ENCODE results near the gene ZDHHC14.

ZDHHC14 gene

GRCh38 chr6:157538698-157539097 is 157.7 kb downstream of the ZDHHC14 start:
- WGBS, 2 donors (ENCODE audit: extremely low coverage in 2 of 2, insufficient read length in 2 of 2, insufficient replicate concordance in 1 of 2), result no CpG with 5 or more reads among the region's 13 CpGs
- peaks cover 0 to 1% of the 10 kb centered on the region in 2 donors for H3K9me3 ChIP-seq (replicated peaks in 1 of 2; ENCODE audit: control insufficient read depth in 2 of 2, insufficient read depth in 1 of 2, low read depth in 1 of 2, low read length in 2 of 2)
- H3K18ac ChIP-seq (ENCODE audit: low read length), result peak overlapping the region; percentile 24
- no peak overlapping the region for H3K9ac ChIP-seq (ENCODE audit: low read depth, low read length, poor library complexity)
- H3K23ac ChIP-seq (ENCODE audit: low read depth, low read length, poor library complexity), result no peak overlapping the region
- no peak overlapping the region for H4K8ac ChIP-seq (ENCODE audit: low read depth, low read length)
- H3K79me1 ChIP-seq (ENCODE audit: low read depth, low read length), result no peaks in the 10 kb centered on the region
- no peak overlapping the region for H2AK5ac ChIP-seq (ENCODE audit: low read depth, low read length)
- H3K14ac ChIP-seq (ENCODE audit: low read length), result no peak overlapping the region
- H3K4me1 ChIP-seq (ENCODE audit: control insufficient read depth in 2 of 2, insufficient read depth in 1 of 2, low read depth in 1 of 2, low read length in 2 of 2), result peaks cover 10 to 12% of the 10 kb centered on the region in 2 donors
- no peaks in the 10 kb centered on the region for H3K27me3 ChIP-seq (ENCODE audit: control insufficient read depth in 3 of 3, insufficient read depth in 3 of 3, low read depth in 1 of 3, low read length in 3 of 3)
- peaks cover 0 to 1% of the 10 kb centered on the region in 2 donors for H3K36me3 ChIP-seq (replicated peaks in 1 of 2; ENCODE audit: control insufficient read depth in 2 of 2, insufficient read depth in 2 of 2, low read length in 2 of 2)
- no peak overlapping the region for H3K4me3 ChIP-seq (ENCODE audit: low read length in 2 of 2)
- H2AFZ ChIP-seq (ENCODE audit: low read length), result no peak overlapping the region
- no peak overlapping the region for H2BK120ac ChIP-seq (ENCODE audit: low read depth, low read length)
- no peak overlapping the region for H4K91ac ChIP-seq (ENCODE audit: low read depth, low read length, poor library complexity)
- DNase-seq (ENCODE audit: low spot score), result no peak
- no peak overlapping the region for H3K4ac ChIP-seq (ENCODE audit: low read length)
- no peak overlapping the region for H3K27ac ChIP-seq (replicated peaks; ENCODE audit: low read length)
- no peak overlapping the region for H2BK15ac ChIP-seq (ENCODE audit: low read length)
- H2BK12ac ChIP-seq (ENCODE audit: low read length), result no peak overlapping the region
- no peak overlapping the region for H3K4me2 ChIP-seq (ENCODE audit: insufficient read depth, low read length, poor library complexity, severe bottlenecking)
- H2BK5ac ChIP-seq (ENCODE audit: low read length), result no peak overlapping the region

GRCh38 chr6:157539421-157539822 is 158.4 kb downstream of the ZDHHC14 start:
- Histone ChIP-seq H2AFZ (ENCODE audit: low read length) (no peak overlapping the region), H3K9me3 (replicated peaks in 1 of 2; ENCODE audit: control insufficient read depth in 2 of 2, insufficient read depth in 1 of 2, low read depth in 1 of 2, low read length in 2 of 2) (peaks cover 0 to 3% of the 10 kb centered on the region in 2 donors), H2BK120ac (ENCODE audit: low read depth, low read length) (no peak overlapping the region), H4K8ac (ENCODE audit: low read depth, low read length) (no peak overlapping the region), H3K36me3 (replicated peaks in 1 of 2; ENCODE audit: control insufficient read depth in 2 of 2, insufficient read depth in 2 of 2, low read length in 2 of 2) (peaks cover 2 to 3% of the 10 kb centered on the region in 2 donors), H3K9ac (ENCODE audit: low read depth, low read length, poor library complexity) (no peak overlapping the region), H2BK15ac (ENCODE audit: low read length) (no peak overlapping the region), H2BK5ac (ENCODE audit: low read length) (no peak overlapping the region), H3K14ac (ENCODE audit: low read length) (no peak overlapping the region), H2AK5ac (ENCODE audit: low read depth, low read length) (no peak overlapping the region), H3K27ac (replicated peaks; ENCODE audit: low read length) (no peak overlapping the region), H3K4me2 (ENCODE audit: insufficient read depth, low read length, poor library complexity, severe bottlenecking) (no peak overlapping the region), H4K91ac (ENCODE audit: low read depth, low read length, poor library complexity) (no peak overlapping the region), H3K4me1 (ENCODE audit: control insufficient read depth in 2 of 2, insufficient read depth in 1 of 2, low read depth in 1 of 2, low read length in 2 of 2) (peaks cover 8 to 10% of the 10 kb centered on the region in 2 donors), H3K4ac (ENCODE audit: low read length) (no peak overlapping the region), H3K79me1 (ENCODE audit: low read depth, low read length) (no peaks in the 10 kb centered on the region), H3K18ac (ENCODE audit: low read length) (no peak overlapping the region), H3K27me3 (ENCODE audit: control insufficient read depth in 3 of 3, insufficient read depth in 3 of 3, low read depth in 1 of 3, low read length in 3 of 3) (no peaks in the 10 kb centered on the region), H2BK12ac (ENCODE audit: low read length) (no peak overlapping the region), H3K23ac (ENCODE audit: low read depth, low read length, poor library complexity) (no peak overlapping the region), H3K4me3 (ENCODE audit: low read length in 2 of 2) (no peak overlapping the region)
- no CpG with 5 or more reads among the region's 10 CpGs for WGBS, 2 donors (ENCODE audit: extremely low coverage in 2 of 2, insufficient read length in 2 of 2, insufficient replicate concordance in 1 of 2)
- DNase-seq (ENCODE audit: low spot score), result no peak

- no peak overlapping the region for H3K4ac ChIP-seq (ENCODE audit: low read length)
- peaks cover 3 to 4% of the 10 kb centered on the region in 2 donors for H3K9me3 ChIP-seq (replicated peaks in 1 of 2; ENCODE audit: control insufficient read depth in 2 of 2, insufficient read depth in 1 of 2, low read depth in 1 of 2, low read length in 2 of 2)
These were observed 159.1 kb downstream of the ZDHHC14 start for GRCh38 chr6:157539900-157540752.

GRCh38 chr6:157541618-157542413 is 160.8 kb downstream of the ZDHHC14 start:
- no peak overlapping the region for H3K14ac ChIP-seq (ENCODE audit: low read length)
- H3K4me1 ChIP-seq (ENCODE audit: control insufficient read depth in 2 of 2, insufficient read depth in 1 of 2, low read depth in 1 of 2, low read length in 2 of 2), result no peaks in the 10 kb centered on the region
- H2AFZ ChIP-seq (ENCODE audit: low read length), result no peak overlapping the region
- H3K9me3 ChIP-seq (replicated peaks in 1 of 2; ENCODE audit: control insufficient read depth in 2 of 2, insufficient read depth in 1 of 2, low read depth in 1 of 2, low read length in 2 of 2), result peaks cover 3 to 4% of the 10 kb centered on the region in 2 donors
- no peak overlapping the region for H3K27ac ChIP-seq (replicated peaks; ENCODE audit: low read length)
- no peak overlapping the region for H3K4me3 ChIP-seq (ENCODE audit: low read length in 2 of 2)
- no peak overlapping the region for H3K4ac ChIP-seq (ENCODE audit: low read length)
- no peak overlapping the region for H3K4me2 ChIP-seq (ENCODE audit: insufficient read depth, low read length, poor library complexity, severe bottlenecking)
- H2BK120ac ChIP-seq (ENCODE audit: low read depth, low read length), result no peak overlapping the region
- no peak overlapping the region for H4K91ac ChIP-seq (ENCODE audit: low read depth, low read length, poor library complexity)
- no peaks in the 10 kb centered on the region for H3K79me1 ChIP-seq (ENCODE audit: low read depth, low read length)
- no peak overlapping the region for H3K23ac ChIP-seq (ENCODE audit: low read depth, low read length, poor library complexity)
- DNase-seq (ENCODE audit: low spot score), result no peak
- no CpG with 5 or more reads among the region's 13 CpGs for WGBS, 2 donors (ENCODE audit: extremely low coverage in 2 of 2, insufficient read length in 2 of 2, insufficient replicate concordance in 1 of 2)
- H3K27me3 ChIP-seq (ENCODE audit: control insufficient read depth in 3 of 3, insufficient read depth in 3 of 3, low read depth in 1 of 3, low read length in 3 of 3), result no peaks in the 10 kb centered on the region
- H2BK12ac ChIP-seq (ENCODE audit: low read length), result no peak overlapping the region
- no peak overlapping the region for H4K8ac ChIP-seq (ENCODE audit: low read depth, low read length)
- no peak overlapping the region for H3K18ac ChIP-seq (ENCODE audit: low read length)
- H2AK5ac ChIP-seq (ENCODE audit: low read depth, low read length), result no peak overlapping the region
- no peak overlapping the region for H2BK5ac ChIP-seq (ENCODE audit: low read length)
- peaks cover 2 to 3% of the 10 kb centered on the region in 2 donors for H3K36me3 ChIP-seq (replicated peaks in 1 of 2; ENCODE audit: control insufficient read depth in 2 of 2, insufficient read depth in 2 of 2, low read length in 2 of 2)
- no peak overlapping the region for H3K9ac ChIP-seq (ENCODE audit: low read depth, low read length, poor library complexity)
- H2BK15ac ChIP-seq (ENCODE audit: low read length), result no peak overlapping the region

More at GRCh38 chr6:157539900-157540752, 159.1 kb downstream of the ZDHHC14 start:
- H3K23ac ChIP-seq (ENCODE audit: low read depth, low read length, poor library complexity), result peak overlapping the region; percentile 58
- H2AK5ac ChIP-seq (ENCODE audit: low read depth, low read length), result no peak overlapping the region
- no peak overlapping the region for H2AFZ ChIP-seq (ENCODE audit: low read length)
- H3K27me3 ChIP-seq (ENCODE audit: control insufficient read depth in 3 of 3, insufficient read depth in 3 of 3, low read depth in 1 of 3, low read length in 3 of 3), result no peaks in the 10 kb centered on the region
- no CpG with 5 or more reads among the region's 16 CpGs for WGBS, 2 donors (ENCODE audit: extremely low coverage in 2 of 2, insufficient read length in 2 of 2, insufficient replicate concordance in 1 of 2)
- H3K79me1 ChIP-seq (ENCODE audit: low read depth, low read length), result no peaks in the 10 kb centered on the region
- H4K91ac ChIP-seq (ENCODE audit: low read depth, low read length, poor library complexity), result no peak overlapping the region
- no peak overlapping the region for H3K4me3 ChIP-seq (ENCODE audit: low read length in 2 of 2)
- no peak overlapping the region for H2BK15ac ChIP-seq (ENCODE audit: low read length)
- no peak overlapping the region for H3K27ac ChIP-seq (replicated peaks; ENCODE audit: low read length)
- no peak overlapping the region for H3K9ac ChIP-seq (ENCODE audit: low read depth, low read length, poor library complexity)
- no peak overlapping the region for H3K4me2 ChIP-seq (ENCODE audit: insufficient read depth, low read length, poor library complexity, severe bottlenecking)
- H3K4me1 ChIP-seq (ENCODE audit: control insufficient read depth in 2 of 2, insufficient read depth in 1 of 2, low read depth in 1 of 2, low read length in 2 of 2), result peaks cover 4 to 5% of the 10 kb centered on the region in 2 donors
- H2BK5ac ChIP-seq (ENCODE audit: low read length), result no peak overlapping the region
- no peak overlapping the region for H4K8ac ChIP-seq (ENCODE audit: low read depth, low read length)
- no peak for DNase-seq (ENCODE audit: low spot score)
- H3K36me3 ChIP-seq (replicated peaks in 1 of 2; ENCODE audit: control insufficient read depth in 2 of 2, insufficient read depth in 2 of 2, low read length in 2 of 2), result peaks cover 2 to 3% of the 10 kb centered on the region in 2 donors
- H3K14ac ChIP-seq (ENCODE audit: low read length), result no peak overlapping the region
- H2BK12ac ChIP-seq (ENCODE audit: low read length), result no peak overlapping the region
- no peak overlapping the region for H2BK120ac ChIP-seq (ENCODE audit: low read depth, low read length)
- H3K18ac ChIP-seq (ENCODE audit: low read length), result peak overlapping the region; percentile 3
